ENCODE results near the gene DRD2. TPM values are rescaled to one million over a fixed set of nuclear protein-coding genes. Genes with fewer than 3 reads are reported as not detected.

The DRD2 gene
- total RNA-seq, 1 donor from 2014 or later = not detected

DNA sequence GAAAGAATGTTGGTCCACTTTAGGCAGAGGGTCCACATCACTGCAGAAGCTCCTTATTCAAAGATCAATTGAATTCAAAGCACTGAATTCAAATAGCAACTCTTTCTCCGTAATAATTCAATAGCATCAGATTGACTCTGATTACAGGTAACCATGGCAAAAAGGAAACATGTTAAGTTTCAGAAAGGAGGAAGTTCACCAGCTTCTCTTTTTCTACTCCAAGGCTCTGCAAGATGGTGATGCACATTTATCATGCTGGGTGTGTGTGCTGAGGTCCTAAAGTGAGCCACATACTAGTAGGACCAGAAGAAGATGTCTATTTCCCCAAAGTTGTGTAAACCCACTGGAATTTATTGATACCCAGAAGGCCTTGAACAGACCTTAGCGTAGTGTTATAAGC is 18.0 kb upstream of the DRD2 start:
- DNase-seq (no peak), ATAC-seq (ENCODE audit: poor library complexity) (no peak)
- intact Hi-C loops (cut with DNase I) = no loop called here

DNA sequence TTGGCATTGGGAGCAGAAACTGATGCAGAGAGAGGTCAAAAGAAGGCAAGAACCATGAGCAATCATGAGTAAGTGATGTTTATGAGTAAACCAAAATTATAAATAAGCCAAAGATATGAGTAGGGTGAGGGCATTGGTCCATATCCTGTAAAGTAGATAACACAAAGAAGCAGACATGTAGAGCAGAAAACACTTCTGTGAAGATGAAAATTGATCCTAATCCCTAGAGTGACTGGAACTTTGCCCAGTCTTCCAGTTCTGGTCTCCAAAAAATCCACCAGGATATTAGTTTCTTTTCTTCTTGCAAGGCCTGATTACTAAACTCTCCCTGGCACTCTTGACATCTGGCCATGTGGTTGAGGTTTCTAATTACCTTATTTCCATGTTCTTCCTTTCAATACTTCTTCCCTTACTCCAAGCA is 13.7 kb upstream of the DRD2 start:
- DNase-seq (no peak), ATAC-seq (ENCODE audit: poor library complexity) (no peak)
- intact Hi-C loops (cut with DNase I) = no loop called here

DNA sequence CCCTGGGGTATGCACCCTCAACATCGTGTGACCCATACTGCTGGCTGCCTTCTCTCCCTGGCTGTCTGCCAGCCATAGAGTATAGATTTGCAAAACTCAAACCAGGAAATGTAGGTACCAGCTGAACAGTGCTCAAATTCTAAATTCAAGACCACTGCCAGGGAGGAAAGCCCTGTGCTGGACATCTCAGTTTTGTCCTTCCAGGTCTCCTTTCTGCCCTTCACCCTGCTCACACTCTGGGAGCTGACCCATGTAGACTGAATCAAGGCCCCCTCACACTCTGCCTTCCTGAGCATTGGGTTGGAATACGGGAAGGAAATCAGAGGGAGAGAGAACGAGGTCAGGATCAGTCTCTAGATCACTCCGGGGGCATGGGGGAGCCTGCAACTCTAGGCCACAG is 12.4 kb upstream of the DRD2 start:
- intact Hi-C loops (cut with DNase I) = no loop called here
- ATAC-seq (ENCODE audit: poor library complexity) = no peak
- no peak for DNase-seq

DNA sequence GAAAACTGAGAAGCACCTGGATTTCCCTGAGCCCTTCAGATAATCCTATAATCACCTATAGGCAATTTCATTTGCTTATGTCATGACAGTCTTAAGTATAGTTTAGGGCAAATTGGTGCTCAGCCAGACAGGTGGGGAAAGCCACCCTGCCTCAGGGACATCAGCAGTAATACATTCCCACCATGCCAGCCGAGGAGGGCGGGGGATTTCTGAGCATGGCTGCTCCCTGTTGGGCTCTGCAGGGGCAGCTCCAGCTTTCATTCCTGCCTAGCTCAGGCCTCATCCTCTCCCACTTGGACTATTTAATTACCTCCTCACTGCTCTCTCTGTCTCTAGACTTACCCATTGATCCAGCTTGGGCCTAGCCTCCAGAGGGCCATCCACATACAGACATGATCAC is 9.0 kb upstream of the DRD2 start:
- ATAC-seq (ENCODE audit: poor library complexity) (no peak), DNase-seq (no peak)
- intact Hi-C loops (cut with DNase I) = no loop called here

DNA sequence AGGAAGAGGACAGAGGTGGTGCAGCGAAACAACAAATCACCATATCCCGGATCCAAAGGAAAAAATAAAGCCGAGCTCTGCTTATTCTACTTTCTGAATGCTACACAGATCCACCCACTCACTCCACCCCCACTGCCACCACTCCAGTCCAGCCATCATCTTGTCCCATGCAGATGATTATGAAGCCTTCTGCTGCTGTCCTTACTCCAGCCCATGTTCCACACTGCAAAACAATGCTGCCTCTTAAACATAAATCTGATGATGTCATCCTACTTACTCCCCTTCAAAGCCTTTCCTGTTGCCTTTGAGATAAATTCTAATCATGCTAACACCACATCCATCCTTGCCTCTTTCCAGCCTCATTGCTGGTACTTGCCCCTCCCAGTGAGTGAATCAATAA is 6.5 kb upstream of the DRD2 start:
- intact Hi-C loops (cut with DNase I) = no loop called here
- DNase-seq (no peak), ATAC-seq (ENCODE audit: poor library complexity) (no peak)

DNA sequence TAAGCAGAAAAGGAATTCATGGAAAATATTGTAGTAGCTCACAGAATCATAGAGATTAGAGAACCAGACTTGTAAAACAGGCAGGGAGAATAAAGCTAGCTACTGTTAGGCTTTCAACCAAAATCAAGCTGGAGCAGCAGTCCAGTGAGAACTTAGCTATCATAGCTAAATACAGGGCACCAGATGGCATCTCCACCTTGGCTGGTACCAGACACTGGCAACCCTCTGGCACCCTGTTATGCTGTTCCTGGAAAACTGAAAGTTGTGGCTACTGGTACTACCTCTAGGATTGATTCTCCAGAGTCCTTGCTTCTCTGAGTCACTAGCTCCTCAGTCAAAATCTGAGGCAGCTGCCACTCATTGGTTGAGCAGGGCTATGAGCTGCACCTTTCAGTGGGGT is 6.0 kb upstream of the DRD2 start:
- intact Hi-C loops (cut with DNase I) = no loop called here
- DNase-seq = no peak
- no peak for ATAC-seq (ENCODE audit: poor library complexity)

DNA sequence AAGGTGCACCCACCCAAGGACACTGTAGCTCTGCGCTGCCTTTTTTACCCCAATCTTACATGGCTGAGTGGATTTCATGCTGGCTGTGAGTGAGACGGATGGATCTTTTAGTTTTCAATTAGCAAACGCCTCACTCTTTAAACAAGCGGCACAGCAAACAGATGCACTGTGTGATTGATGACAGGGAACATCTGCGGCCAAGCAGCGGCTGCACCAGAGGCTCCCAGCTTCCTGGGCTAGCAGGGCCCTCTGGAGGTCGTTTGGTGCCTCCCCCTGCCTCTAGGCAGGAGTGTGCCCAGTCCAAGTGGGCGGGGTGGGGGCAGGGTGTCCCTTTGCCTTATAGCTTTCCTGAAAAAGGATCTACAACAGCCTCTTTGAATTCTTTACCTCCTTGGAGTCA is 2.1 kb upstream of the DRD2 start:
- intact Hi-C loops (cut with DNase I) = no loop called here
- no peak for DNase-seq
- ATAC-seq (ENCODE audit: poor library complexity) = no peak

DNA sequence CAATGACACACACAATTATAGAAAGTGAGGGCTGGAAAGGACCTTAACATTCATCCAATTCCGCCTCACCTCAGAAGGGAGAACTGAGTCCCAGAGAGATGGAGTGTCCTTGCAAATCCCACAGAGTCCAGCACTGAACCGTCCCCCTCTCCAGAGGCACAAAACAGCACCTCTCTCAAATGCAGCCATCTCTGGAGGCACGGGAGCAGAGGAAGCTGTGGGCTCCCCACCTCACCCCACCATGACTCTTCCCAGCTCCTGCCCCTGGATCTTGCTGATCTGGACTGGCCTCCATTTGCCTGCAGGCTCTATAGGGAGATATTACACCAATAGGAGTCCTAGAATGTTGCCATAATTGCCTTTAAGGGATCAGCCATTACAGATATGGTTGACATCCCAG is 1.4 kb upstream of the DRD2 start:
- intact Hi-C loops (cut with DNase I) = no loop called here
- no peak for DNase-seq
- no peak for ATAC-seq (ENCODE audit: poor library complexity)

DNA sequence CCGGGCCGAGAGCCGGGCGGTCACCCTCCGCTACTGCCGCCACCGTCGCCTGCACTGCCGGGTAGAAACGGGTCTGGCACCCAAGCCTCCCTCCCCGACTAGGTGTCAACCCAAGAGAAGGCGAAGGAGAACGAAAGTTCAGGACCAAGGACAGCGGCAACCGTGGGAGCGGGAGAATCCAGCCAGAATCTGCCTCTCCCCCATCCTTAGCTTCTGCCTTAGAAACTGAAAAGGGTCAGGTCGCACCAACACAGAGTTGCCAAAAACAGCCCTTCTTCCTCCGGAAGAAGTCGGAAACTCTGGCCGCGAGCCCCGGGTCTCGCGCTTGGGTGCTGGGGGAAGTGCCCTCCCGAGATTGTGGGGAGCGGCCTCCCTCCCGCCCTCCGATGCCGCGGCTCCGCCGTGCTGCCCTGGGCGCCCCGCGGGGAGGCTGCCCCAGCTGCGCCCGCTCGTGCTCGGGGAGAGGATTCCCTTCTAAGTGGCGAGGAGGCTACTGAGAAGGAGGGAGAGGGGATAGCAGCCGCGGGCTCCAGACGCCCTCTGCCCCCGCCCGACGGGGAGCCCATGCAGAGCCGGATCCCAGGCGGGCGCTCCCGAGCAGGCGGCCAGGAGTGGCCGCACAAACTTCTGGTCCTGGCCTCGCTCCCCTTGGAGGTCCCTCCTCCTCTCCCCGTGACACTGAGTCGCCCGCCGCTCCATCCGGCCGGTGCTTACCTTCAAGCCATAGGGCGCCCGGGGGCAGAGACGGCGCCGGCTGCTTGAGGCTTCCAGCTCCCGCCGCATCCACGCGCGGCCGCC is 637 bp downstream of the DRD2 start:
- intact Hi-C loops (cut with DNase I) = no loop called here

DNA sequence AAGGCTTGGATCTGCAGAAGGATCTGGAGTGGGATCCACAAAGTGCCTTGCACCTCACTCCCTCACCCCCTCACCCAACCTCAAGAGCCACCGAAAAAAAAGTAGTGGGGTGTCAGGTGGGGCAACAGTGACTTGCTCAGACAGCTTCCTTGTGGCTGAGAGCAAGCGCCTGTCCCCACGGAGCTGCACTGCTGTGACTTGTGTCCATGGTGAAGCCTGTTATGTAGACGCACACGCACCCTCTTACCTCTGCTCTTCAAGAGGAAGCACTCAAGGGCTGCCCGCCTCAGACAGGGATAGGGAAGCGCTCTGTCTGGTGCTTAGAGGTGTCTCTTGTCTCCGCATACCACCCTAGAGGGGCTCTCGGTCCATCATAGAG is 1.2 kb downstream of the DRD2 start:
- DNase-seq (no peak), ATAC-seq (ENCODE audit: poor library complexity) (no peak)
- intact Hi-C loops (cut with DNase I) = no loop called here

More for the DNA sequence above, 637 bp downstream of the DRD2 start:
- DNase-seq (peak; percentile 70), ATAC-seq (ENCODE audit: poor library complexity) (peak; percentile 84)

DNA sequence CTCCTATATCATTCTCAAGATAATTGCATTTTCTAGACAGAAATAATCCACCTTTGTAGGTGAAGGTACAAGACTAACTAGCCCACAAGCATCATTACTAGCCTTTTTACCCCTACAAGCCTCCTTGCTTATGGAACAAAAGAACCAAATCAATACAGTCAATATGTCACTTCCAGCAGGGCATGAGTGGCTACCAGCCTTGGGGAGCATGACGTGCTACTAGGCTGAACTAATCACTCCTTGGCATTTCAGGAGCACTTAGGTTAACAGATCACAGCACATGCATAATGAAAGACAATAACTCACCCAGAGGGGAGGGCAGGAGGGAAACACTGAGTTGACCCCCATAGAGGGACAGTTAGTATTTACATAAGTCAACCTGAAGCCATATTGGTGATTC is 2.7 kb downstream of the DRD2 start:
- intact Hi-C loops (cut with DNase I) = no loop called here
- ATAC-seq (ENCODE audit: poor library complexity) (no peak), DNase-seq (no peak)

DNA sequence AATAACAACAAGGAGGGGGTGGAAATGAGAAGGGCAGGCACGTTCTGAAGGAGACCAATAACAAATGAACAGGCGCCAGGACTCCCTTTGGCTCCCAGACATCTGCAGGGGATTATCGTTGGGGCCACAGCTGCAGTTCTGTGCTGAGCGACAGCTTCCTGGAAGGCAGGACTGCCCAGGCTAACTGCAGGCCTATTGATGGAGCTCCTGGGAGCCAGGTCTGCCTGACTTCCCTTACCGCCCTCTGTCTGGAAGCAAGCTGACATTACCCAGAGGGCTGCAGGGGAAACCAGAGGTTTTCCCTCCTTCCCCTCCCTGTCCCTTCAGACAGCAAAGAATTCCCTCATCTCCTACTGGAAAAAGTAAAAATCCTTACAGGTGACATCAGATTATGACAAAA is 5.0 kb downstream of the DRD2 start:
- DNase-seq (no peak), ATAC-seq (ENCODE audit: poor library complexity) (no peak)
- intact Hi-C loops (cut with DNase I) = no loop called here

DNA sequence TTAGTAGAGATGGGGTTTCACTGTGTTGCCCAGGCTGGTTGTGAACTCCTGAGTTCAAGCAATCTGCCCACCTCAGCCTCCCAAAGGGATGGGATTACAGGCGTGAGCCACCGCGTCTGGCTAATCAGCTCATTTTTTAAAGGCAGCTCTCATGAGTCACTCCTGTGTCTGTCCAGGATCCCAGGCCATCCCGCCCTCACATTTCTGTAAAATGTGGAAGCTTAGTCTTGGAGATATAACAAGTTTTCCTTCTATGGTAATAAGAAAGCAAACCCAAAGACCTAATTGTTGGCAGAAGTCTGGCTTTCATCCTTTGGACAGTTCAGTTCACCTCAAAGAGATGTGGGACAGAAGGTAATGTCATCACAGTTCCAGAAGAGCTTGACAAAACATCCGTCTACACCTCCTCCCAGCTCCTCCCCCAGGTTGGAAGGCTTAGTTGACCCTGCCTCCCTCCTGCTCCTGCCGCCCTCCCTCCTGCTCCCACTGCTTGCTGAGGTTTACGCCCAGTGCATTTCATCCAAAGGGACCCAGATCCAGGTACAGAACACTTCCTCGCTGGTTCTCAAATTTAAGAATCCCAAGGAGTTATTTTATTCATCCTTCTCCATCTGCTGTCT is 6.4 kb downstream of the DRD2 start:
- DNase-seq (no peak), ATAC-seq (ENCODE audit: poor library complexity) (no peak)
- intact Hi-C loops (cut with DNase I) = no loop called here

DNA sequence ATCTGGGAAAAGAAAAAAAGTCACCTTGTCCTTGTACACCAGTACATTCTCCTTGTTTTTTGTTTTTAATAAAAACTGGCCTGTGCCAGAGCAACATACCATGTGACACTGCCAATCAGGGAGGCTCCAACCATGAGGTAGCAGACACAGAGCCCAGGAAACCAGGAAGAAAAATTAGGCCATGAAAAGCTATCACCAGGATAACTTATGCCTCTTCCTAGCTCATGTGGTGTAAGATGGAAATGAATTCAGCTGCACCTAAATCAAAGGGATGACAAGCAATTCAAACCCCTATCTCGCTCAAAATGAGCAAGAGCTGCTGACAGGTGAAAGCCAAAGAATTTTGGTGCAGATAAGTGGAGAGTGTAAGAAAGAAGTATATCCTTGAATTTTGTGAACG is 7.7 kb downstream of the DRD2 start:
- intact Hi-C loops (cut with DNase I) = no loop called here
- DNase-seq (no peak), ATAC-seq (ENCODE audit: poor library complexity) (no peak)

DNA sequence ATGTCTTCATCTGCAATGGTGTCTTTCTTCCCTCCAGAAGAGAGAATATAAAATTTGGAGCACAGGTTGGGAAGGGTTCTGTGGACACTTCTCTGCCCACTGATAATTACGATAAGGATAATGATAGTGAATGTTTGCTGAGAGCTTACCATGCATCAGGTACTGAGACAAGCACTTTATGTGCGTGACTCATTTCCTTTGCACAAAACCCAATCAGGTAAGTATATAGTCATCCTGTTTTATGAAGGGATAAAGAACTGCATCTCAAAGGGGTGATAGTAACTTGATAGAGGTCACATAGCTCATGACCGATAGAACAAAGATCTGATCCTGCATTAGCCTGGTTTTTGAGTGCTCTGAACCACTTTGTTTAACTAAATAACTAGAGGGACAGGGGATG is 9.4 kb downstream of the DRD2 start:
- DNase-seq (no peak), ATAC-seq (ENCODE audit: poor library complexity) (no peak)
- intact Hi-C loops (cut with DNase I) = no loop called here

DNA sequence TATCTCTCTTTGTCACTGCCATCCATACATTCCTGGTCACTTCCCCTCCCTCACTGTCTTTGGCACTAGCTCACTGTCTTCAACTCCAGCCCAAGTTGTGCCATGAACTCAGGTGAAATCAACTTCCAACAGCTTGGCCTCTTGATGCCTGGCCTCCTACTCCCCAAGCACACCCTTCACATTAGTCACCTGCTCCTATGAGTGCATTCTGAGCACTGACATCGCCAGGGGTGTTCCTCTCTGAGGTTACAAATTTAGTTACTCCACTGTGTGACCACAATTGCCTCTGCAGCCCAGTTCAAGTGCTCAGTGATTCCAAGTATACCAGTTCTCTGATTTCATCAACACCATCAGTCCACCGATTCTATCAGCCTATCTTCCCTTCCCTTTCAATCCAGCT is 10.8 kb downstream of the DRD2 start:
- DNase-seq (no peak), ATAC-seq (ENCODE audit: poor library complexity) (no peak)
- intact Hi-C loops (cut with DNase I) = no loop called here

DNA sequence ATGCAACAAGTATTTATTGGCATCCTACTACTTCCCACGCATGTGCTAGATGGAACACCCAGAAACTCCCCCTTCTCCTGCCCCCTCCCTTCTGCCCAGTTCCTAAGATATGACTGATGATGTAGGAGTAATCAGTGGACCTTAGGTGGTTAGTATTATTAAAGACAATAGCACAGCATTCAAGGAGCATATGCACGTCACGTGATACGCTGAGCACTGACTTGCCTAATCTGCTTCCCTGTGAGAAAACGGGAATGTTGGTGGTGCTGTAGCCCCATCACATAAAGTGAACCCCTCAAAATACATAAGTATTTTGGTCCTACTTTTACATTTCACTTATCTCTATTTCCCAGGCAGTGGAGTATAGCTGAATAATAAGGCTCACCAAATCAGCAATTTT is 12.4 kb downstream of the DRD2 start:
- intact Hi-C loops (cut with DNase I) = no loop called here

DNA sequence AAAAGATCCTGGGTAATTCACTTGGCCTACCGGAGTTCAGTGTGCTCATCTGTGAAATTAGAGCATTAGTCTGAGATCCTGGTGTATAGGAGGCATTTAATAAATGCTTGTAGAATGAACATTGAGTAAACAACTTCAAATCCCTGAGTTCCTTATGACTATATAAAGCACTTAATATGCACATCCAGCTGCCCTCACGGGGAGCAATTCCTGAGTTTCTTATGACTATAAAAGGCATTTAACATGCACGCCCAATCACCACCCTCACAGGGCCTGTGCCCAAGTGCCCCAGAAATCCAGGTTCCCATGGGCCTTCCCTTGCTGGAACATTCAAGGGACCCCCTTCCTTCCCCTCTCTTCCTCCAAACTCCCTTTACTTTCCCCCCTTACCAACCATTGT is 13.6 kb downstream of the DRD2 start:
- ATAC-seq (ENCODE audit: poor library complexity) (no peak), DNase-seq (no peak)
- intact Hi-C loops (cut with DNase I) = no loop called here

More for the DNA sequence above, 12.4 kb downstream of the DRD2 start:
- DNase-seq = no peak
- no peak for ATAC-seq (ENCODE audit: poor library complexity)

DNA sequence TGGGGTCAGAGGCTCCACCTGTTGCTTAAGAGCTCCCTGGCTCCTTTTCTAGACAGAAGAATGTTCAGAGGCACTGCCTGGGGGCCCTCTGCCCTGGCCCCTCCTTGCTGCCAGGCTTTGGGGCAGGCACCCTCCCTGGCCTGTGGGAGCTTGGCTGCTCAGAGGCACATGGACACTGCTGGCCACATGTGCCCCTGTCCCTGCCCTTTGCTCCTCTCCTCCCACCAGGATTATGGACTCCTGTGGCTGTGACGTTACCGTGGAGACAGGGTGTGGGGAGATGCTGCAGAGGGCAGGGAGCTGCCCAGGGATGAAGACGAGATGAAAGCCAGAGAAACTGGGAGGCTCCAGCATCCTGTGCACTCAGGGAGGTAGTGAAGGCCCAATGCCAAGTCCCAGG is 14.7 kb downstream of the DRD2 start:
- ATAC-seq (ENCODE audit: poor library complexity) (no peak), DNase-seq (no peak)
- intact Hi-C loops (cut with DNase I) = no loop called here

DNA sequence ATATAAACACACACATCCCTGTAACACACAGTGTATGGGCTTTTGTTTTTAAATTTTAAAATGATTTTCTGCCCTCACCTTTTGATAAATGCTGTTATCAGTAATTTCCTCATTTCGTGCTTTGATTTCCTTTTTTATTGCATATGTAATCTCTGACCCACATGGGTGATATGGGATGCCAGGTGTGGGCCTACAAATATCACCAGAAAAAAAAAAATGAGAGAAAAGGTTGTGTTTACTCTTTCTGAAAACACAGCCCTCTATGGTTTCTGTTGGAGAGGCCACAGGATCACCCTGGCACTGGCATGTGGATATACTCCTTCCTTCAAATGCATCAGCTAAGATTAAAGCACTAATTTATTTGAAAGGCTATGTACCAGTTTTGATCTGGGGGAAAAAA is 17.0 kb downstream of the DRD2 start:
- ATAC-seq (ENCODE audit: poor library complexity) = no peak
- no peak for DNase-seq
- intact Hi-C loops (cut with DNase I) = no loop called here

DNA sequence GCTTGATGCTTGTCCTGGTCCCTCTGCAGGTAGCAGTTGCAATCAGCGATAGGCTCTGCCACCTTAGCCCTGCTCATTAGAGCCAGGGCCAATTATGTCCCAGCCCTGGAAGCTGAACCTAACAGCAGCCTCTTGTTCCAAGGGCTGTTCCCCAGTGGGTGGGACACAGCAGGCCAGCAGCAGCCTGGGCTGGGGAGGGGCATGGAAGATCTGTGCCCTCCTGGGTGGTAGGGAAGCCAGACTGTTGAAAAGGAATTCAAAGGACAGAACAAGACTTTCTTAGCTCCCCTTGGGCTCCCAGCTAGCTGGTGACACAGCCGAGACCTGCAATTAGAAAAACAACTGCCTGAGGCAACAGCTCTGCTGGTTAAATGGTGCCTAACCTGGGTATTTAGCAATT is 17.4 kb downstream of the DRD2 start:
- DNase-seq (no peak), ATAC-seq (ENCODE audit: poor library complexity) (no peak)
- intact Hi-C loops (cut with DNase I) = no loop called here

Measured in Right ventricle myocardium superior (tissue), 1 donor.